Pancreas (tissue), 10 donors: ENCODE data around the gene UNK. TPM values are rescaled to one million over a fixed set of nuclear protein-coding genes. Genes with fewer than 3 reads are reported as not detected.
"Not testable (repeated sequence)": the region's sequence is repeated elsewhere in the genome, so short reads cannot be mapped to it uniquely, and the experiment has no call there.

ENCODE experiments used
- ATAC-seq, 4 donors: fragments of 200-7000 bp; cut with Tn5 transposase; one replicate each; pipeline versions ENCODE4 v1.8.0 to v1.9.1; 2020; ENCODE audit warnings: mild to moderate bottlenecking in 4 of 4, moderate library complexity in 4 of 4
- DNase-seq, 6 donors: peaks; one replicate each; pipeline ENCODE4 v3.0.0-alpha.2; 2020
- FAIRE-seq: peaks from 2 replicates; lab custom pipeline; 2012; peaks lifted over from hg19 to GRCh38; lab: Jason Lieb, UNC
- H3K27ac ChIP-seq, 4 donors: fragments of 200-600 bp; sonication (generic); 1 replicate in 3 of 4; 2 replicates in 1 of 4; pipeline versions ENCODE4 v1.5.0 to v1.8.0; 2020
- H3K27me3 ChIP-seq, 4 donors: fragments of 200-600 bp; one replicate each; pipeline ENCODE4 v1.8.0; 2021
- H3K36me3 ChIP-seq, 3 donors: fragments of 200-600 bp; sonication (generic) in 1 of 3; one replicate each; pipeline versions ENCODE4 v1.5.0 to v1.8.0; 2020 to 2021
- H3K4me1 ChIP-seq, 3 donors: fragments of 200-600 bp; one replicate each; pipeline ENCODE4 v1.8.0; 2021
- H3K4me3 ChIP-seq, 4 donors: fragments of 200-600 bp; sonication (generic) in 2 of 4; one replicate each; pipeline versions ENCODE4 v1.5.0 to v1.8.0; 2020 to 2021
- H3K9me3 ChIP-seq, 4 donors: fragments of 200-600 bp; one replicate each; pipeline ENCODE4 v1.8.0; 2021
- WGBS, 2 donors: extraction: QIAGEN DNeasy Blood & Tissue Kit; methylation state at CpG; one replicate each; pipeline ENCODE4 v1.1.7; 2013; 5-methylcytosine and 5-hydroxymethylcytosine counted together
- intact Hi-C, 3 donors: fragments of 100-400 bp; cut with DNase I; formaldehyde crosslinking; loops; one replicate each; pipeline versions ENCODE4 v1.11.1 to v1.14.2; 2022
- polyA plus RNA-seq, 2 donors: library from polyadenylated mRNA; stranded (reverse); fragments of 200-250 nt; gene quantifications; one replicate each; pipeline ENCODE4 v1.2.3, GENCODE V29; 2013
- total RNA-seq, 6 donors: library from RNA; stranded (reverse); fragmentation: NEBNext Ultra II Directional in 4 of 6; extraction: Animal tissue kit (Norgen Biotek cat#: 25700) in 4 of 6; gene quantifications; one replicate each; pipeline versions ENCODE4 v1.2.1 to v1.2.4, GENCODE V29; 2021 to 2023
- TF ChIP-seq, protein P1 (sequence below), 4 donors: fragments of 200-600 bp; sonication (generic) in 3 of 4; IDR thresholded peaks; one replicate each; pipeline versions ENCODE4 v1.5.0 to v1.8.0; 2021; ENCODE audit warnings: antibody characterized with exemption in 4 of 4
- donor health status: healthy with polysubstance abuse.
- donor health status: DM: no; HTN: no; CAD: no; lungs with moderate emphysema.
- donor health status: DM: no; HTN: no; CAD: no.
- donor health status: control.
- donor health status: control.
- donor health status: Bipolar disorder and iron deficiency.
- donor health status: DM: yes; HTN: yes; CAD: no.
- donor health status: DM: no; HTN: no; CAD: no.
- donor health status: DM: no; HTN: no; CAD: no.
- donor health status: DM: yes; HTN: yes; CAD: no.

The UNK gene
- total and polyA plus RNA-seq, 8 donors, result 12.8 to 28.9 (median 15.3) TPM

DNA sequence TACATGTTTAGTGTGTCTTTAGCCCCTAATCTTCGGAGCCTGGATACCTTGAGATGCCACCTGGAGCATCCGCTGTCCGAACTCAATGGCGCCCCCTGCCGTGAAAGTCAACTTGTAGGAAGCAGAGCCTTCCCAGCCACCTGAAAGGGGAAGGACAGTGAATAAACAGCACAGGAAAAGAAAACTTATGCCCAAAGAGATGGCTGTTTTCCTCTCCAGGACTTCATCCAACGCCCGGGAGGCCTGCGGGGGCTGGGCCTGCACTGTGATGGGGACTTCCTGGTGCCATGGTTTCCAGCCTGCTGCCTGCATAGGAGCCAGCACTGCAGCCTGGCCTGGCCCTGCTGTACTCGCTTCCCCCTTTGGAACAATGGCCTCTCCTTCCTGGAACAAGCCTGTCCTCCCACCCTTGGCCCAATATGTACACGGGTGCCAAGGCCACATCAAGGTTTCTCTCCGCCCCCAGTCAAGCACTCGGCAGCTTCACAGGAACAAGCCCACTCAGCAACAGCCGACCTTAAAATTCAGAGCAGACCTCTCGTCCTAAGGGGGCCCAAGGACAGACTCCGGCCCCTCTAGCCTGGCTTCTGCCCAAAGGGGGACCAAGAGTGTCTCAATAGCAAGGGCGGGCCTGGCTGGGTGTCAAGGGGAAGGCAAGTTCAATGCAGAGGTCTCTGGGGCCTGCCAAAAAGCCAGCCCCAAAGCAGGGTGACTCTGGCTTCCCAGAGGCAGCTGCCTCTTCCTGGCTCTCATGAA is 64.1 kb downstream of the UNK start:
- no peaks in the 10 kb centered on the region for H3K27me3 ChIP-seq
- 16 to 18% methylated on average over 16 of the region's 16 CpGs for WGBS, 2 donors
- intact Hi-C loops, result no loop called here
- H3K9me3 ChIP-seq, result no peaks in the 10 kb centered on the region
- DNase-seq (peak; percentile 72 to 95 (median 86)), ATAC-seq (peak in 3 of 4 donors; percentile 8 to 34 (median 31)), FAIRE-seq (no peak)
- TF ChIP-seq, protein P1, sequence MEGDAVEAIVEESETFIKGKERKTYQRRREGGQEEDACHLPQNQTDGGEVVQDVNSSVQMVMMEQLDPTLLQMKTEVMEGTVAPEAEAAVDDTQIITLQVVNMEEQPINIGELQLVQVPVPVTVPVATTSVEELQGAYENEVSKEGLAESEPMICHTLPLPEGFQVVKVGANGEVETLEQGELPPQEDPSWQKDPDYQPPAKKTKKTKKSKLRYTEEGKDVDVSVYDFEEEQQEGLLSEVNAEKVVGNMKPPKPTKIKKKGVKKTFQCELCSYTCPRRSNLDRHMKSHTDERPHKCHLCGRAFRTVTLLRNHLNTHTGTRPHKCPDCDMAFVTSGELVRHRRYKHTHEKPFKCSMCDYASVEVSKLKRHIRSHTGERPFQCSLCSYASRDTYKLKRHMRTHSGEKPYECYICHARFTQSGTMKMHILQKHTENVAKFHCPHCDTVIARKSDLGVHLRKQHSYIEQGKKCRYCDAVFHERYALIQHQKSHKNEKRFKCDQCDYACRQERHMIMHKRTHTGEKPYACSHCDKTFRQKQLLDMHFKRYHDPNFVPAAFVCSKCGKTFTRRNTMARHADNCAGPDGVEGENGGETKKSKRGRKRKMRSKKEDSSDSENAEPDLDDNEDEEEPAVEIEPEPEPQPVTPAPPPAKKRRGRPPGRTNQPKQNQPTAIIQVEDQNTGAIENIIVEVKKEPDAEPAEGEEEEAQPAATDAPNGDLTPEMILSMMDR (IDR thresholded peaks at IDR 0.05), result peak; percentile 40 to 71 (median 60)
- peaks cover 0 to 50% (median 19%) of the 10 kb centered on the region in 3 donors for H3K36me3 ChIP-seq
- peaks cover 53 to 60% (median 57%) of the 10 kb centered on the region in 3 donors for H3K4me1 ChIP-seq
- H3K27ac ChIP-seq, result peak overlapping the region; percentile 89 to 95 (median 92)
- H3K4me3 ChIP-seq, result no peak overlapping the region

DNA sequence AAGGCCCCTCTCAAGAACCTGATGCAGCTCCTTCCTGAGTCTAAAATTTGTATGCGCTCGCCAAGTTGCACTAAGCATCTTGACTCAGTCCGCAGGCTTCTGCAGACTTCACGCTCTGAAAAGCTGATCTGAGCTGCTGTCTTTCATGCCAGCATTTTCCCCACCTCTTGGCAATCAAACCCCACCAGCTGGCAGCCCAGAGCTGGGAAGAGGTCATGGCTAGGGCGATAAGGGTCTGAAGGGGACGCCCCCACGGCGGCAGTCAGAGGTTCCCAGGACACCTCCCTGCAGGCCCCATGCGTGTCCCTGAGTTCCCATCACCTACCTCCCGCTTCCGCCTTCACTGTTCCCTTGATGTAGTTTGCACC is 64.7 kb downstream of the UNK start:
- Histone ChIP-seq H3K4me3 (no peak overlapping the region), H3K36me3 (peaks cover 0 to 50% (median 19%) of the 10 kb centered on the region in 3 donors), H3K9me3 (no peaks in the 10 kb centered on the region), H3K4me1 (peaks cover 56 to 64% (median 57%) of the 10 kb centered on the region in 3 donors), H3K27ac (peak overlapping the region; percentile 89 to 95 (median 92)), H3K27me3 (no peaks in the 10 kb centered on the region)
- ATAC-seq, result no peak
- TF ChIP-seq, protein P1 (IDR thresholded peaks at IDR 0.05), result no peak
- no peak for FAIRE-seq
- DNase-seq, result peak in 1 of 6 donors; percentile 57
- WGBS, 2 donors, result 61 to 64% methylated on average over 11 of the region's 11 CpGs
- intact Hi-C loops, result no loop called here

DNA sequence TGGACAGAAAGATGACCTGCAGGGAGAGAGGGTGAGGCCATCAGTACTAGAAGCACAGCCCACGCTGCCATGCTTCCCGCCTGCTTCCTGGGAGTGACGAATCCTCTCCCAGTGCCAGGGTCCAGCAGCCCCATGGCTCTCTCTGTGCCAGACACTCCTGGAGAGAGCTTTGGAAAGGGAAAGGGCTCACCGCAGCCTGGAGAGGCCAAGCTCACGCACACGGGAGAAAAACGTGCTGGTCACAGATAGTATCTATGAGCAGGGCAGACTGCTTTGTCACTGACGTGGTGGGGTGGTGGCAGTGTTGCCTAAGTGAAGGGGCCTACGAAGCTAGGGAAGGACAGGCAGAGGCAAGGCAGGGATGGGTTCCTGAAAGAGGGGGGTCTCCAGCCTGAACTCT is 65.1 kb downstream of the UNK start:
- WGBS, 2 donors, result 76 to 78% methylated on average over 9 of the region's 9 CpGs
- no peak overlapping the region for H3K4me3 ChIP-seq
- peak overlapping the region in 3 of 4 donors; percentile 89 to 95 (median 93) for H3K27ac ChIP-seq
- TF ChIP-seq, protein P1 (IDR thresholded peaks at IDR 0.05), result no peak
- intact Hi-C loops, result no loop called here
- DNase-seq, result peak in 1 of 6 donors; percentile 51
- no peak for ATAC-seq
- no peaks in the 10 kb centered on the region for H3K27me3 ChIP-seq
- no peaks in the 10 kb centered on the region for H3K9me3 ChIP-seq
- H3K36me3 ChIP-seq, result peaks cover 0 to 50% (median 19%) of the 10 kb centered on the region in 3 donors
- H3K4me1 ChIP-seq, result peaks cover 55 to 60% (median 56%) of the 10 kb centered on the region in 3 donors
- FAIRE-seq, result no peak

DNA sequence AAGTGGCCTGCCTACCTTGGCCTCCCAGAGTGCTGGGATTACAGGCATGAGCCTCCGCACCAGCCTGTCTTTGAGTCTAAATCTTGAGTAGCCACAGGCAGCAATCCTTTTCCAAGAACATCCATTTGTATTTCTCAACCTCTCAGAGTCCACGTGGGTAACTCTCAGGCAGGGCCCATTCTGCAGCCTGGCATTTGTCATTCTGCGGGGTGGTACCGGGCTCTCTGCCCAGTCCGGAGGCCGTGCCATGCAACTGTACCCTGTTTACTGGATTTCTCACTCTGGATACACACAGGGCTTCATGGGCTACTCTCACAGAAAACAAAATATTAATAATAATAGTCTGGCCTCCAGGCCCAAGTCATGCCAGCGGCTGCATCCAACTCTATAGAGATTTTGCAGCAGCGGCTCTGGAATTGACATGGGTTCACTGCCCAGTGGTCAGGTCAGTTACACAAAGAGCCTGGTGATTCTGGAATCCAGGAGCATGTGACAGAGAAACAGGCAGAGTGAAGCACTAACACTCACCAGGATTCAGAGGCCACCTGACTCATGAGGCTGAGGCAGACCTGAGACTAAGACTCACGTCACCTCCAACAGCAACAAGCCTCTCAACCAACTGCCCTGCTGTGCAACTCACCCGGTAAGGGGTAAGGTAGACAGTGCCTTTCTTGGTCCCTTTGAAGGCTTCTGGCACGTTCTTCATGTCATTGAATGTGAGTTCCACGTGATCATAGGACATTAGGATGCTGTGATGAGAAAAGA is 66.5 kb downstream of the UNK start:
- no peaks in the 10 kb centered on the region for H3K27me3 ChIP-seq
- H3K4me1 ChIP-seq, result peaks cover 42 to 46% (median 43%) of the 10 kb centered on the region in 3 donors
- WGBS, 2 donors, result 81 to 86% methylated on average over 12 of the region's 12 CpGs
- H3K9me3 ChIP-seq, result no peaks in the 10 kb centered on the region
- H3K27ac ChIP-seq, result peak overlapping the region in 2 of 4 donors; percentile 1 to 93
- FAIRE-seq, result no peak
- TF ChIP-seq, protein P1 (IDR thresholded peaks at IDR 0.05), result no peak
- no peak for DNase-seq
- ATAC-seq, result no peak
- H3K36me3 ChIP-seq, result peaks cover 0 to 49% (median 19%) of the 10 kb centered on the region in 3 donors
- no peak overlapping the region for H3K4me3 ChIP-seq
- intact Hi-C loops, result no loop called here

DNA sequence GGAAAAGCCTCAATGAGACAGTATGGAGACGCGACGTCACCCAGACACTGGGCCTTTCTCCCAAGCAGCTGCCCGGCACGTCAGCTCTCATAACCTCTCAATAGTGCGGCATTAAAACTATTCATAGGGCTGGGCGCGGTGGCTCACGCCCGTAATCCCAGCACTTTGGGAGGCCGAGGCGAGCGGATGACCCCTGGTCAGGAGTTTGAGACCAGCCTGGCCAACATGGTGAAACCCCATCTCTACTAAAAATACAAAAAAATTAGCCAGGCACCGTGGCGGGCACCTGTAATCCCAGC is 67.0 kb downstream of the UNK start:
- Histone ChIP-seq H3K36me3 (peaks cover 0 to 45% (median 19%) of the 10 kb centered on the region in 3 donors), H3K4me1 (peaks cover 37 to 41% (median 37%) of the 10 kb centered on the region in 3 donors)
- DNase-seq, H3K4me3 ChIP-seq, H3K27ac ChIP-seq, H3K27me3 ChIP-seq, FAIRE-seq, ATAC-seq, intact Hi-C loops, H3K9me3 ChIP-seq: not testable (repeated sequence)
- WGBS, 2 donors, result 93% methylated on average over 15 of the region's 15 CpGs
